Breast epithelium (tissue), 4 donors: ENCODE data around the gene ITPRIP. TPM values are rescaled to one million over a fixed set of nuclear protein-coding genes. Genes with fewer than 3 reads are reported as not detected.

Experiments
- DNase-seq, 2 donors: peaks; one replicate each; pipeline ENCODE4 v3.0.0-alpha.2; 2019; ENCODE audit warnings: low spot score in 2 of 2
- H3K27ac ChIP-seq, 2 donors: fragments of 200-600 bp; sonication (generic) in 1 of 2; one replicate each; pipeline ENCODE4 v1.5.1; 2016 to 2019; ENCODE audit warnings: mild to moderate bottlenecking in 1 of 2
- H3K27me3 ChIP-seq, 2 donors: fragments of 200-600 bp; sonication (generic) in 1 of 2; one replicate each; pipeline versions ENCODE4 v1.5.1 to v1.6.0; 2017 to 2019; ENCODE audit warnings: control low read depth in 1 of 2, mild to moderate bottlenecking in 1 of 2
- H3K36me3 ChIP-seq: fragments of 200-600 bp; one replicate; pipeline ENCODE4 v1.5.1; 2019
- H3K4me1 ChIP-seq, 2 donors: fragments of 200-600 bp; sonication (generic); one replicate each; pipeline ENCODE4 v1.5.1; 2016 to 2019; ENCODE audit warnings: control low read depth in 1 of 2
- H3K4me3 ChIP-seq, 3 donors: fragments of 200-600 bp; sonication (generic); 1 replicate in 2 of 3; 2 replicates in 1 of 3; pipeline ENCODE4 v1.5.1; 2016 to 2019; ENCODE audit warnings: mild to moderate bottlenecking in 3 of 3, moderate library complexity in 2 of 3
- H3K9me3 ChIP-seq, 2 donors: fragments of 200-600 bp; sonication (generic) in 1 of 2; one replicate each; pipeline ENCODE4 v1.5.1; 2016 to 2019; ENCODE audit warnings: control low read depth in 1 of 2
- POLR2A ChIP-seq: fragments of 450-650 bp; IDR thresholded peaks from one replicate; pipeline ENCODE4 v1.6.1; 2016; ENCODE audit warnings: antibody characterized with exemption, mild to moderate bottlenecking, moderate library complexity
- POLR2AphosphoS5 ChIP-seq, 3 donors: sonication (generic); formaldehyde crosslinking; IDR thresholded peaks; one replicate each; pipeline ENCODE4 v1.6.1; 2017; ENCODE audit warnings: antibody characterized with exemption in 3 of 3
- intact Hi-C: fragments of 100-400 bp; cut with DNase I; formaldehyde crosslinking; loops from one replicate; pipeline ENCODE4 v1.15.1; 2023; ENCODE audit warnings: low total_unique reads
- total RNA-seq, 3 donors: library from RNA; depleted of rRNA; stranded (reverse); fragments of >200 nt; gene quantifications; one replicate each; pipeline ENCODE4 v1.1.0, GENCODE V29; 2016
- TF ChIP-seq, protein P1 (sequence below), 3 donors: fragments of 450-650 bp; IDR thresholded peaks; one replicate each; pipeline ENCODE4 v1.5.1; 2016 to 2017; ENCODE audit warnings: antibody characterized with exemption in 3 of 3, mild to moderate bottlenecking in 3 of 3, moderate library complexity in 3 of 3

ITPRIP gene
- total RNA-seq, 3 donors from 2014 or later, result 12.0 to 35.4 (median 20.9) TPM

DNA sequence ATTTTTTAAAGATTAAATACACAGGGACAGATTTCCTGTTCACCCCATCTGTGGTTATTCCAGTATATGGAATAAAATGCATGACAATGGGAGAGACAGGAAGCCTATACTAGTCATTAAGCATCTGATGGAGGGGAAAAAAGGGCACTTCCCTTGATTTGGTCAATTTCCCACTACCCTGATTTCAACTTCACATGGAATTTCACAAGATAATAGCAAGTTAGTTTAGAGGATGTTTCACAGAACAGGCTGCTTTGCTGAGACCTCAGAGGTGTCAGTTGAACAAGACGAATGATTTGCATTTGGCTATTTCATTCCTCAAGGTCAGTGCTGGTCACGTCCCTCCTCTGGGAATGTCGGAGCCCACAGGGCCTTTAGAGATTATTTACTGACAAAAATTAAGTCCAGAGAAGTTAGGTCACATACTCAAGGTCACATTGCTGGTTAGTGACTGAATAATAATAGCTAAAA, 4.7 kb upstream of the ITPRIP start:
- Histone ChIP-seq H3K9me3 (no peaks in the 10 kb centered on the region), H3K36me3 (no peaks in the 10 kb centered on the region), H3K4me3 (no peak overlapping the region), H3K27me3 (no peaks in the 10 kb centered on the region), H3K4me1 (no peaks in the 10 kb centered on the region), H3K27ac (peak overlapping the region in 1 of 2 donors; percentile 52)
- TF ChIP-seq POLR2AphosphoS5 (IDR thresholded peaks at IDR 0.05) (no peak), POLR2A (no peak)
- TF ChIP-seq, protein P1, sequence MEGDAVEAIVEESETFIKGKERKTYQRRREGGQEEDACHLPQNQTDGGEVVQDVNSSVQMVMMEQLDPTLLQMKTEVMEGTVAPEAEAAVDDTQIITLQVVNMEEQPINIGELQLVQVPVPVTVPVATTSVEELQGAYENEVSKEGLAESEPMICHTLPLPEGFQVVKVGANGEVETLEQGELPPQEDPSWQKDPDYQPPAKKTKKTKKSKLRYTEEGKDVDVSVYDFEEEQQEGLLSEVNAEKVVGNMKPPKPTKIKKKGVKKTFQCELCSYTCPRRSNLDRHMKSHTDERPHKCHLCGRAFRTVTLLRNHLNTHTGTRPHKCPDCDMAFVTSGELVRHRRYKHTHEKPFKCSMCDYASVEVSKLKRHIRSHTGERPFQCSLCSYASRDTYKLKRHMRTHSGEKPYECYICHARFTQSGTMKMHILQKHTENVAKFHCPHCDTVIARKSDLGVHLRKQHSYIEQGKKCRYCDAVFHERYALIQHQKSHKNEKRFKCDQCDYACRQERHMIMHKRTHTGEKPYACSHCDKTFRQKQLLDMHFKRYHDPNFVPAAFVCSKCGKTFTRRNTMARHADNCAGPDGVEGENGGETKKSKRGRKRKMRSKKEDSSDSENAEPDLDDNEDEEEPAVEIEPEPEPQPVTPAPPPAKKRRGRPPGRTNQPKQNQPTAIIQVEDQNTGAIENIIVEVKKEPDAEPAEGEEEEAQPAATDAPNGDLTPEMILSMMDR (IDR thresholded peaks at IDR 0.05), result no peak
- no peak for DNase-seq
- intact Hi-C loops, result no loop called here

DNA sequence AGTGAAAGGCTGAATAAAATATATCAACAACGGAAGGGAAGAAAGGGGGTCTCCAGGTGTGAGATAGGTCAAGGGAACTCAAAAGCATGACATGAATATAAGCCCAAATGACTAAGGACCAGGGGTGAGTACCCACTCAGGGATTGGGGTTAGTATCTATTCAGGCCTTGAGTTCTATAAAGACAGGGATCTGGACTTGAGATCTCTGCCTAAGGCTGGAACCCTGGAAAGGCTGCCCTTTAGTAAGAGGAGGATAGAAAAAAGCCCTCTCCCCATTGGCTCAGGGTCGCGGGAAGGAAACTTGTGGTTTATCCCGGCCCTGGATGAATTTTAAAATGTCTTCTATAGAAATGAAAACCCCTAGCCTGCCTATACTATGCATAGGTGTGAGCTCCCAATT, 2.4 kb upstream of the ITPRIP start:
- Histone ChIP-seq H3K27me3 (no peaks in the 10 kb centered on the region), H3K9me3 (no peaks in the 10 kb centered on the region), H3K4me3 (no peak overlapping the region), H3K4me1 (peaks cover 0 to 4% of the 10 kb centered on the region in 2 donors), H3K36me3 (no peaks in the 10 kb centered on the region), H3K27ac (peak overlapping the region; percentile 22 to 92)
- TF ChIP-seq POLR2AphosphoS5 (IDR thresholded peaks at IDR 0.05) (no peak), POLR2A (no peak)
- TF ChIP-seq, protein P1 (IDR thresholded peaks at IDR 0.05), result no peak
- intact Hi-C loops, result no loop called here
- DNase-seq, result no peak

DNA sequence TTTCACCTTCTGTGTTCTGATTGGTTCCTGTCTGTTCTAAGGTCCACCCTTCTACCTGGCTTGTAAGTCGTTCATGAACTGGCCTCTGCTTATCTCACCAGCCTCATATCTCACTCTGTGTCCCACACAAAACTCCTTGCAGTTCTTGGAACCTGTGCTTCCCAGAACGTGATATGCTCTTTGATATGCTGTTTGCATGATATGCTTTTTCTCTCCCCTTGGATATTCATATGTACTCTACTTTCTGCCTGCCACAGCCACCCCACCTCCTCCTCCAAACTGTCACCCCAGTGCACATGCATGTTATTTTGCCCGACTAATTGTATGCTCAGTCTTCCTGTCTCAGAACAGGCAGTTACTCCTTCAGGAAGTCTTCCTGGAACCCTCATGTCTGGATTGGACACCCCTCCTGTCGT, 1.9 kb upstream of the ITPRIP start:
- intact Hi-C loops, result no loop called here
- no peaks in the 10 kb centered on the region for H3K36me3 ChIP-seq
- H3K4me3 ChIP-seq, result peak overlapping the region in 2 of 3 donors; percentile 71 to 90
- DNase-seq, result no peak
- H3K9me3 ChIP-seq, result no peaks in the 10 kb centered on the region
- peak overlapping the region; percentile 91 to 92 for H3K27ac ChIP-seq
- TF ChIP-seq POLR2AphosphoS5 (IDR thresholded peaks at IDR 0.05), result no peak
- TF ChIP-seq POLR2A, result no peak
- TF ChIP-seq, protein P1 (IDR thresholded peaks at IDR 0.05), result no peak
- no peaks in the 10 kb centered on the region for H3K27me3 ChIP-seq
- peaks cover 0 to 4% of the 10 kb centered on the region in 2 donors for H3K4me1 ChIP-seq

DNA sequence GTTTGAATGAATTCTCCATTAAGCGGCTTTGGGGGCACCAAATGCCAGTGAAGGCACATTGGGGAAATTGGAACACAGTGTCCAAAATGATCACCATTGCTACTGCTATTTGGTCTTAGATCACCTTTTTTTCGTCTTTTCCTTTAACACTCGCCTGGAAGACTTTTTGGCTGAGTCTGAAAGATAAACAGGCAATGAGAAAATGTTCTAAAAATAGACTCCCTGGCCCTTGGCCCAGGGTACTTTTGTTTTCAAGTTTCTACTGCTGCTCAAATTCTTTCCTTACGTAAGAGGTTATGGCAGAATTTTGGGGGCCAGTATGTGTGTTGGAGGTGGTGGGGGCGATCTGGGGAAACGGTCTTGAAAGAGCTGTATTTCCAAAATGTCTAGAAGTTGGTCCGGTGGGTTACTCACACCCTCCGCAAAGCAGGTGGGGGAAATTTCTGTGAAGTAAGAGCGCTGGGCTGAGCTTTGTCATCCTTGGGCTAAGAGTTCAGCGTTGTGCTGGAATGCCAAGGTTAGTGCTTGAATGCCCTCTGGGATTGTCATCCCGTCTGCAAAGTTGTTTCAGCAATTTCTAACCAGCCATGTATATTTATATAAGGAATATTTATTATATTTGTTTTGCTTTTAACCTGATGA, 1.3 kb upstream of the ITPRIP start:
- Histone ChIP-seq H3K27me3 (no peaks in the 10 kb centered on the region), H3K36me3 (no peaks in the 10 kb centered on the region), H3K9me3 (no peaks in the 10 kb centered on the region), H3K4me1 (peaks cover 0 to 4% of the 10 kb centered on the region in 2 donors), H3K27ac (peak overlapping the region; percentile 91 to 92), H3K4me3 (peak overlapping the region; percentile 71 to 96 (median 90))
- intact Hi-C loops, result no loop called here
- TF ChIP-seq POLR2AphosphoS5 (IDR thresholded peaks at IDR 0.05), result no peak
- TF ChIP-seq POLR2A, result no peak
- TF ChIP-seq, protein P1 (IDR thresholded peaks at IDR 0.05), result no peak
- peak in 1 of 2 donors; percentile 49 for DNase-seq

DNA sequence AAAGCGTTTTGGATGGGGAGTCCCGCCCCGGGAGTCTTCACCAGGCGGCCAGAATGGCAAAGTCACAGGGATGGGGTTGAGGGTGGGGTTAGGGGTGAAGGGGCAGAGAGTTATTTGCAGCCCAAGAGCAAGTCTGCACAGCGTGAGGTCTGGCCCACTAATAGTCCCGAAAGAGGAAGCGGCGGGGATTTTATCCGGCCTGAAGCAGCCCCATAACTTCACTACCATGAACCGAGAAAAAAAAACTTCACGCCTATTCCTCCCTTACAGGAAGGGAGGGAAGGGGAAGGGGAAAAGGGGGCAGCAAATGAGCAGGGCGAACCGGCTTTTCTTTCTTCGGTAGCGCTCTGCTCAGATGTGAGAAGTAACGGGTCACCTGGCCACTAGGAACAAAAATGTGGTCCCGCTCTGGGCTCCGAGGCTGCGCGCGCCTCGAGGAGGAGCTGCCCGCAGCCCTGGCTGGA, 712 bp downstream of the ITPRIP start:
- intact Hi-C loops, result no loop called here
- peak in 1 of 2 donors; percentile 24 for DNase-seq
- Histone ChIP-seq H3K27me3 (no peaks in the 10 kb centered on the region), H3K9me3 (no peaks in the 10 kb centered on the region), H3K36me3 (no peaks in the 10 kb centered on the region), H3K27ac (peak overlapping the region; percentile 91 to 92), H3K4me1 (peaks cover 0 to 4% of the 10 kb centered on the region in 2 donors), H3K4me3 (peak overlapping the region; percentile 71 to 96 (median 90))
- TF ChIP-seq POLR2A (no peak), POLR2AphosphoS5 (IDR thresholded peaks at IDR 0.05) (no peak)
- TF ChIP-seq, protein P1 (IDR thresholded peaks at IDR 0.05), result no peak
